GM18498 (cell line): ENCODE results near the gene HDLBP.
"Not testable (repeated sequence)": the region's sequence is repeated elsewhere in the genome, so short reads cannot be mapped to it uniquely, and the experiment has no call there.

Source experiments
- ATAC-seq: cut with Tn5 transposase; IDR thresholded peaks from one replicate; pipeline ENCODE4 v1.9.1; 2021; ENCODE audit warnings: mild to moderate bottlenecking, moderate library complexity; ENCODE audit not compliant: unreplicated experiment

Gene HDLBP

DNA sequence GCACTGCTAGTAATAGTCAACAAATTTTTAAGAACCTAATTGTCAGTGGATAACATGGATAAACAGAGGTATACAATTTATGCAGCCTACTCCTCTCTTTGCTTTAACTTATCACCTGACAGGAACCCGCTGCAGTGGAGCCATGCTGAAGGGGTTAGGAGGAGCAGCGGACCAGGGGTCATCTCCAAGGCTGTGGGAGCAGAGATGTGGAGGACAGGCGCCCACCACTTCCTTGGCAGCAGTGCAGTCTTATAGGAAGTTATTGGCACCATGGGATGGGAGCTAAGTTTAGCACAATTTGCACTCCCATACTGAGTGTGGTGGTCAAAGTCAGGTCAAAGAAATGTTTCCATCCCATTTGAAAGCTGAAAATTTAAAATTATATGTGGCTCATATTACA lies 35.6 kb downstream of the HDLBP start:
- no peak for ATAC-seq

DNA sequence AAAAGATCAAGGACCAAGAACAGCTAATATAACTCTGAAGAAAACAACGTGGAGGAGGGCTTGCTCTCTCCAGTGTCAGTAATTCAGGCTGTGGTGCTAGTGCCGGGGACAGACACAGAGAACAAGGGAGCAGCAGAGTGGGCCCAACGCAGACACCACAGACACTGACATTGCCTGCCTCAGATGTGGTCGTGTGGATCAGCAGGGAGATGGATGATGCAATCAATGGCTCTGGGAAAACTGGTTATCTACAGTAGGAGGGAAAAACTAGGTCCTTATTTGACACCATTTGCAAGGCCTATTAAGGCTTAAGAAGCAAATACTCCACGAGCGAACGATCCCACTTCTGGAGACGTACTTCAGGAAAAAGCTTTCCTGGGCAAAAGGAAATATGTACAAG lies 36.1 kb downstream of the HDLBP start:
- no peak for ATAC-seq

DNA sequence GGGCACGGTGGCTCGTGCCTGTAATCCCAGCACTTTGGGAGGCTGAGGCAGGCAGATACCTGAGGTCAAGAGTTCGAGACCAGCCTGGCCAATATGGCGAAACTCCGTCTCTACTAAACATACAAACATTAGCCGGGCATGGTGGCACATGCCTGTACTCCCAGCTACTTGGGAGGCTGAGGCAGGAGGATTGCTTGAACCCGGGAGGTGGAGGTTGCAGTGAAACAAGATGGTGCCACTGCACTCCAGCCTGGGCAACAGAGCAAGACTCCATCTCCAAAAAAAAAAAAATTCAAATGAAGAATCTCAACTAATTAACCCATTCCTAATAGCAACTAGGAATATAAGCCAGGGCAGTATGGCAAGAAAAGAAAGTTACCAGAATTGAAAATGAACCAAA lies 37.2 kb downstream of the HDLBP start:
- ATAC-seq: not testable (repeated sequence)

DNA sequence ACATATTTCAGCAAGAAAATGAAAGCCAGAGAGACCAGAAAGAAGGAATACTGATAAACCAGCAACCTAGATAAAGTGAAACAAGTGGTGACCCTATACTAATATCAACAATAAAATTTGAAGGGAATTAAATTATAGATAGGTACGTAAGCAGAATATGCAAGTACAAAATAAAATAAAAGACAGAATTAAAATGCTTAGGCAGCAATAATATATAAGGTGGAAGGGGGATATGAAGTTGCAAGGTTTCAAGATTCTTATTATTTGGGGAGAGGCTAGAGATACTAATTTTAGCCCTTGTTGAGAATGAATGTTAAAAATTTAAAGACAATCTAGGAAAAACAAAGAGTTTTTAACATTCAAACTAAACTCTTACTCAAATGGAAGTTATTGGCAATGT lies 39.6 kb downstream of the HDLBP start:
- no peak for ATAC-seq

DNA sequence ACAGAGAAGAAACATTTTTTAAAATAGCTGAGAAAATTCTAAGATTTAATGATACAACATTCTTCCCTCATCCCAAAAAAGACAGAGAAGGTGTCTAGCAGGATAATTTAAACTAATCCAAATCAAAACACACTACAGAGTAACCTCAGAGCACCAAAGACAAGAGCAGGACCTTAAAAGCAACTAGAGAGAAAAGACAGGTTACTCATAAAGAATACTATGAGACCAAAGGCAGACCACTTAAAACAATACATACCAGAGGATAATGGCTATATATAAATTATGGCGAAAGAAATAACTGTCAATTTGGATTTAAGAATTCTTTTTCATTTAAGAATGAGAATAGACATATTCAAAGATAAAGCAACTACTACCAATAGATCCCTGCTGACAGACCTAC lies 40.0 kb downstream of the HDLBP start:
- ATAC-seq: no peak

DNA sequence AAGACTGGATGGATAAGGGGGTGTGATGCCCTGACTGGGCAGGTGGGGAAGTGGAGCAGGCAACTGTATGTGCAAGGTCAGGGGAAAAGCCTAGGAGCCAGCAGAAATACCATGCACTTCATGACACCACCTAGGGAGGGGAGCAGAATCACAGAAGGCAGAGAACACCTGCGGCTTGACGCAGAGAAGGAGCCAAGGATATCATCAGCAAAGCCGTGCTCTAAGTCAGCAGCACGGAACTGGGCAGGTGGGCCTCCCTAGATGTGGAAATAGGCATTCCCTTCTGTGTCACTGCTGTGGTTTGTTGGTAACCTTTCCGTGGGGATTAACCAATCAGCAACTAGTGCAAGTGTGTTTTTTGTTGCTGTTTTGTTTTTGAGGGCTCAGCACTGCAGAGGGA lies 41.3 kb downstream of the HDLBP start:
- ATAC-seq: no peak

DNA sequence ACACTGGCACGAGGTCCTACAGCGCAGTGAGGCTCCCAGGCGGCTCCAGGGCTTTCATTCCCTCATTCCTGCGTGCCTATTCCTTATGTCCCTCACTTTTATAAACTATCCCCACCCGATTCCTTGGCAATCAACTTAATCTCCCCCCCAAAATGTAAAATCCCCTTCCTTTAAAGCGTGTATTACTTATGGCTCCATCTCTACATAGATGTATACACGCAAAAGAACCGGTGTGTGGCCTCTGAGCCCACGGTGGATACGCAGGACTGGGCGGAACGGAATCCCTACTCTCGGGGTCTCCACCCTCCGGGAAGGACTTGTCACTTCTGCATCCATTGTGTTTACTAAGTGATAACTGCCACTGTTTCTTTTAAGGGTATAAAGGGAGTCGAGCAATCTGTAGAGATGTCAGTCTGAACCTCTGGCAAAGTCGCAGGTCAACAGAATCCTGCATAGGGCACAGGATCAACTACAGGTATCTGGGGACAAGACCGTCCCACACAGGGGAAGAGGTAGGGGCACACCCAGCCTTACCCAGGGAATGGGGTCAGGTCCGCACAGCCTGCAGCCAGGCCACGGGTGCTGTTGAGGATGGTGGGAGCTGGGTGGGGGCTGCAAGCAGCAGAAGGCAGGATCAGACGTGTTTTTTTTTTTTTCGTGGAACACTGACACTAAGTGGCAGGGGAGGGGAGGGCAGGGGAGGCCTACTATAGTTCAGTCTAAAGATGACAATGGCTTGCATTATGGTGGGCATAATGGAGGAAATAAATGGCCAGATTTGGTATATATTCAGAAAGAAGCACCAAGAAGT lies 42.1 kb downstream of the HDLBP start:
- ATAC-seq: no peak

DNA sequence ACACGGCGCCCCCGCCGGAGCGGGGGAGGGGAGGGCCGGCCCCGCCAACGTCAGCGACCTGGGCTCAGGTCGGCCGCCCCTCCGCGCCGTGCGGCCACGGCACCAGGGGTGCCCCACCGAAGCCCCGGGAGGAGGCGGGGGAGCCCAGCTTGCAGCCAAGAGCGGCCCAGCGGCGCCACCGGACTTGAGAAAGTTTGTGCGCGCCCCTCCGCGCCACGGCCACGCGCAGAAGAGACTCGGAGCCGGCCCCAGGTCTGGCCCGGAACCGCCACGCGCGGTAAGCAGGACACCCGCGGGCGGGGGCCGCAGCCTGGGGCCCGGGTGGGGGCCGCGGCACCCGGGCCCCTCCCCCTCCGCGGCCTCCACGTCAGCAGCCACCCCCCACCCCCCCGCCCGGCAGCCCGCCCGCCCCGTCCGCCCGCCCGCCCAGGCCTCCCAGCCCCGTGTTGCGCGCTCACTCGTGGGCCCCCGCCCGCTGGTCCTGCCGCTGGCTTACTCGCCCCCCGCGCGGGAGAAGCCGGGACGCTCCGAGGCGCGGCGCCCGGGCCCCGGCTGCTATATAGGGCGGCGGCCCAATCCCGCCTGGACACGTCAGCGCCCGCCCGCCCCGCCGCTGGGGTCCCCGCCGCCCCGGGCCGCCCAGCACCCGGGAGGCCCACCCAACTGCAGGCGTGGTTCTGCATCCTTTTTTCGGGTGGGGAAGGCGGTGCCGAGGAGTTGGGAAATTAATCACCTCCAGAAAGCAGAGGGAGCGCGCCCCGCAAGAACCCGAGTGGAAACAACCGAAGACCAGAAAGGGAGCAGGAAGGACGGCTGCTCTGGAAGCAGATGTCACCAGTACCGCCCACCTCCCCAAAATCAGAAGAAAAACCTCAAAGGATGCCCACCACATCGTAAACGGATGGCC lies 42.9 kb downstream of the HDLBP start:
- peak; percentile 59 for ATAC-seq

DNA sequence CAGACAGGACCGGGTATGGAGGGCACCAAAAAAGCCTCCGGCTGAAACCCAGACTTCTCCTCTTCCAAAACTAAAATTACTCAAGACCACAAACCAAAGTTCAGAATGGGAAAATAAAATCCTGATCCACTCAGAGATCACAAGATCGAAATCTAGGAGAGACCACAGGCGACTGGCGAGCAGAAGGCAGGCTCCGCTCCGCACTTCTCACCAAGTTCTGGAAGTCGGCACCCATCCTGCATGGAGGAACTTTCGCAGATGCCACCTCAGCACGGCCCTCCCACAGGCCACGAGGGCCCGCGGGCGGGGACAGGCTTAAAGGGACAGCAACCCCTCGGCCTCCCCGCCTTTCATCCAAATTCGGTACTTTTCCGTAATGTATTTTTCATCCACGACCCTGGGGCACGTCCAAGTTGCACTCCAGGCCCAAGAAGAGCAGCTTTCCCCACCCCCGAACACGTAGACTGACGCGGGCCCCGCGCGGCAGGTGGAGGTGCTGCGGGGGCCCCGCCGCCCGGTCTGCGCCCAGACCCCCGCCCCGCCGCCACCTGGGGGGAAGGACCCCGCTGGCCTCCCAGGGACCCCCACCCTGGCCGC lies 43.7 kb downstream of the HDLBP start:
- ATAC-seq: peak; percentile 59

DNA sequence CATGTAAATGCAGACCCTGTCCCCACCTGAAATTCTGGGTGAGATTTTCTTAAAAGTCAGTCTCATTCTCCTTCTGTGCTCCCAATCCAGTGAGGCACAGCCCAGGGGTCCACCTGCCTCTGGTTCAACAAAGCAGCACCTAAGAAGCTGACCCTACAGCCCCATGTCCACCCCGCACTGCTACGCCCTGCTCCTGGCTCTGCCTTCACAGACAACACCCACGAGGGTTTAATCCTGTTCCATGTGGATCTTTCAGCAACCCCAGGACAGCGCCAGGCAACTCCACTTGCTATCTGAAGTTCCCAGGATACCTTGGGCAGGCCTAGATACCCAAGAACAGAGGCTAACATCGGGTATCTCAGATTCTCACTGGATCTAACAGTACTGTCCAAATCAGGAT lies 44.9 kb downstream of the HDLBP start:
- ATAC-seq: no peak

DNA sequence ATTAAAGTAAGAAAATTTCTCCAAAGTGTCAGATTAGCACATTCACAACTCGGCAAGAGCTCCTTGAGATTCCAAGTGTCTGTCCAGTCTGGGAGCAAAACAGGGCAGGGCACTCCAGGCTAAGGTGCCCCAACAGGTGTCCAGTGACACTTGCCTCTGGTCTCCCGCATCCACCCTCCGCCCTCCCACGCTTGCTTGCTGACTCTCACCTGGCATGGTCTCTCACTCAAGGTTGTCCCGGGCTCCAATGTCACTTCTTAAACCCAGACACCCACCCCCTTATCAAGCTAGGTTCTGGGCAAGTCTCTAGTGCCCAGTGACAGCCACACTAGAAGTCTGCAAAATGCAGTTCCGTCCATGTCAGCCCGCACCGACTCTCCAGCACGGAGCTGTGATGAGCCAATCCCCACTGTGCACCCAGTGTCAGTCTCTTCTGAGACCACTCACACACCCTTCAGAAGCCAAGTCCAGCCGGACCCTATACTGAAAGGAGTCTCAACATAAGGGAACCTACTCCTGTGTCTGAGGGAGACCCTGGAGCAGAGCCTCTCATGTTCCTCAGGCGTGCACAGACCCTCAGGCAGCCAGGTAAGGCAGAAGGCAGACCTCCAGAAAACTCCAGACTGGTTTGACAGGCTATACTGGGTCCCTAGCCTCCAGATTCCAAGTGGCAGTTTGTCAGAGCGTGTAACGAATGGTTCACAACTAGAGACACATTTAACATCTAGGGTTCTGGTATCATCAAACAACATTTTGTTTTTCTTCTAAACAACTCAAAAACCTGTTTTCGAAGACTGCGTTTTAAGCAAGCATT lies 45.6 kb downstream of the HDLBP start:
- ATAC-seq: no peak

DNA sequence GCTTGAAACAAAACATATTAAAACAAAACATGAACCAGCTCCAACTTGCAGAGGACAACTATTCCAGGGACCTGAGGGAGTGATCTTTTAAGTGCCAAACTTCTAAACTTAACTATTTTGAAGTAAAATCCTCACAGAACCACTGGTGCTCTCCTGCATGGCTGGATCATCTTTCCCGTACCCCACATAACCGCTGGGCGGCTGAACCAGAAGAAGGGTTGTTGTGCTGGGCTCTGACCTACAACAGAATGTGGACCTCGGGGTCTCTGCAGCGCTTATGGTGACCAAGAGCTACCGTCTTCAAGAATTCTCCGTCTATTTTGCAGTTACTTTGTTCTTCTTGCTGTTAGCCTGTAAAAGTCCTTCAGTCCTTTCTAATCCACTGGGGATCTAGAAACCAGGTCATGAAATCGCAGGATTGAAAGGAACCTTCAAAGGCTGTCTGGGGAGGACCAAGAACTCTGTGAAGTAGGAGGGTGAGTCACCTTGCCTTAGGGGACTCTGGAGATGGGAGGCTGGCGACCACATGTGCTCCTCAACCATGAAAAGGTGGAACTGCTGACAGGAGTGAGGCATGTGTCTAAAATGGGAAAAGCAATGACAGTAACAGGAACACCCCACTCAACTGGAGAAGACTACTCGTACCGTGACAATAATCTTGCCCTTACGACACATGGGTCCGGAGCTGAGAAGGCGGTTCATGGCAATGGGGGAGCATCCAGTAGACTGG lies 46.6 kb downstream of the HDLBP start:
- ATAC-seq: no peak

DNA sequence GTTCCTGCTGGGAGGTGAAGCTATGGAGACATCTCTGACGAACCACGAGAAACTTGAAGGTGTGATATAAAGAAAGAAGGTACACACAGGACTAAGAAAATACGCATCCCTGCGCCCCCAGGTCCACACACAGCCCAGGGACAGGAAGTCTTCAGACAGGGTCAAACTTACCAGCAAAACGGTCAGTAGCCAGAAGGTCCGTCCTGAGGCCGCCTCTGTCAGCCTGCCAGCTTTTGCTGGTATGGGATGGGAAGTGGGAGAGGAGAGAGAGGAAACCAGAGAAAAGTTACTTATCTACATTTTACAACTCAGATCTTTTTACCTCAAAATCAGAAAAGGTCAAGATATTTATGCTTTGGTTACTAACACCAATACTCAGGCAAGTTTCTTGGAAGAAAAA lies 47.2 kb downstream of the HDLBP start:
- no peak for ATAC-seq

DNA sequence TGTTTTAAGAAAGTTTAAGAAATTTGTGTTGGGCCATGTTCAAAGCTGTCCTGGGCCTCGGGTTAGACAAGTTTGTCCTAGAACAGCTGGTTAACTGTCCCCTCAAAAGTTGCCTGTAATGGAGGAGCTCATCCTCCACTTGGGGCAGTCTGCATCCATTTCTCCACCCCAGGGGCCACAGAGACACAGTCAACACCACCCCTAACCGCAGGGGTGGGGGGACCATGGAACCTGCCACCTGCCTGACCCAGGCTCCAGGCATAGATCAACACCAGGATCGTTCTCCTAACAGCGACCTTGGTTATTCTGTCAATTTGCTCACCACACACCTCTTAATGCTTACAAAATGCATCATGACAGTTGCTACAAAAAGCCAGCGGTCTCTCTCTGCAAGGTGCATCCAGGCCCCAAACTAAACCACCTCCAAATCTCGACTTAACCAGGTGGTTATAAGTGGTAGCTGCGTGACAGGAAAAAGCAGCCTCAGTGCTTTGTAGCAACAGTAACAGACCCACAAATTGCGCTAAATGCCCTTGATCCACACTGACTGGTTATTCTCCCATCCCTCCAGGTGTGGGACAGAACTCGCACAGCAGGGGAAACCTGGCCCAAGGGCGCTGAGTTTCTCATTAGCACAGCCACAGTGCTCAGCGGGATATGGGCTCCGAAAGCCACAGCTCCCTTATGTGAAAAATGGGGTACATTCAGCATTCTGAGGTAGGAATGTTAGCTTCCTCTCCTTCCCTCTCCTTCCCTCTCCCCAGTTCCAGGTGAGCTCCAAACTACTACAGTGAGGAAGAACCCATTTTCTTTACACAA lies 48.0 kb downstream of the HDLBP start:
- ATAC-seq: no peak

DNA sequence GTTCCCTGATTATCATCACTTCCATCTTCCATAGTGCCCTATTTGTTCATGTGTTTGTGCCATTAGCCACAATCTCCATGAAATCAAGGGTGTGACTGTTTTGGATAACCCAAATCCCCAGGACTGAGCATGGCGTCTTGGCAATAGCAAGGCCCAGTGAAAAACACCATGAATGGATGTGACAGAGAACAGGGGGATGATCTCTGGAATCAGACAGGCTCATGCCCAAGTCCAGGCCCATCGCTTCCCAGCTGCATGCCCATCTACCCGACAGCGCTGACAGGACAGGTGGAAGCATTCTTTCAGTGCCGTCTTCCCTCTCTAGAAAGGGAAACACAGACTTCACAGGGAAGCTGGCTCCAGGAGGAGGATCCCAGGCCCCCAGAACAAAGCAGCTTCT lies 50.0 kb downstream of the HDLBP start:
- no peak for ATAC-seq

DNA sequence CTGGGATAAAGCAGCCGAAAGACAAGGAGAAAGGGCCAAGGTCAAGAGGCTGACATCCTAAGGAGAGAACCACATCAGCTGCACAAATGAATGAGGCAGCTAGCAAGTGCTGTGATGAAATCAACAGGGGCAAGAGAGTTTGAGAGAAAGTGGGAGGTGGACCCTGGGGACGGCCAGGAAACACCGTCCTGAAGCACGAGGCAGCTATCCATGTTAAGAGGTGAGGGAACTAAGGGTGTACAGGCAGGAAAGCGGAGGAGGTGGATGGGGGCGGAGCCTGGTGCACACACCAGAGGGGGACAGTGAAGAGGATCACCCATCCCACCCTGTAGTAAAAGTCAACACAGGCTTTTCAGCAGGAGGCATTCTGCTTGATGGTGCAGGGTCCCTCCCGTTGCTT lies 52.4 kb downstream of the HDLBP start:
- no peak for ATAC-seq

DNA sequence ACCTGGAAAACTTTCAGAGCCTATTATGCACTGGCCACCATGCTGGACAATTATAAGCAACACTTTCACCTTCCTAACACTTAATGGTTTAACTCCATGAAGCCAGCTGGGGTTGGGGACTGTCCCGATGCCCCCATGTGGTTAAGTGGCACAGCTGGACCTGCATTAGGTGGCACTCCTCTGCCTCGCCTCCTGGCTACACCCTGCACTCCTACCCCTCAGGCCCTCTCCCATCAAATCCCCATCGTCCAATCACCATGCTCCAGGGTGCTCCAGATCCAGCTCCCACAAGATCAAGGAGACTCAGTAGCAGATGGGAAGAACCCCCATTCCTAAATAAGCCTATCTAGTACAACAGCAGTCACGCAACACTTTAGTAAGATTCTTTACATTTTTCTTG lies 53.8 kb downstream of the HDLBP start:
- ATAC-seq: no peak

DNA sequence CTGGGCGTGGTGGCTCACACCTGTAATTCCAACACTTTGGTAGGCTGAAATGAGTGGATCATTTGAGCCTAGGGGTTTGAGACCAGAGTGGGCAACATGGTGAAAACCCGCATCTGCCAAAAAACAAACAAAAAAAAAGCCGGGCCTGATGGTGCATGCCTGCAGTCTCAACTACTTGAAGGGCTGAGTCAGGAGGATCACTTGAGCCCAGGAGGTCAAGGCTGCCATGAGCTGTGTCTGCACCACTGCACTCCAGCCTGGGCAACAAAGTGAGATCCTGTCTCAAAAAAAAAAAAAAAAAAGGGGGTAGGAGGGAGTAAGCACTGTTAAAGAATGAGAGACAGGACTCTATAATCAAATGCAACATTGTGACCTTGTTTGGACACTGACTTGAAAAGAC lies 54.6 kb downstream of the HDLBP start:
- no peak for ATAC-seq

DNA sequence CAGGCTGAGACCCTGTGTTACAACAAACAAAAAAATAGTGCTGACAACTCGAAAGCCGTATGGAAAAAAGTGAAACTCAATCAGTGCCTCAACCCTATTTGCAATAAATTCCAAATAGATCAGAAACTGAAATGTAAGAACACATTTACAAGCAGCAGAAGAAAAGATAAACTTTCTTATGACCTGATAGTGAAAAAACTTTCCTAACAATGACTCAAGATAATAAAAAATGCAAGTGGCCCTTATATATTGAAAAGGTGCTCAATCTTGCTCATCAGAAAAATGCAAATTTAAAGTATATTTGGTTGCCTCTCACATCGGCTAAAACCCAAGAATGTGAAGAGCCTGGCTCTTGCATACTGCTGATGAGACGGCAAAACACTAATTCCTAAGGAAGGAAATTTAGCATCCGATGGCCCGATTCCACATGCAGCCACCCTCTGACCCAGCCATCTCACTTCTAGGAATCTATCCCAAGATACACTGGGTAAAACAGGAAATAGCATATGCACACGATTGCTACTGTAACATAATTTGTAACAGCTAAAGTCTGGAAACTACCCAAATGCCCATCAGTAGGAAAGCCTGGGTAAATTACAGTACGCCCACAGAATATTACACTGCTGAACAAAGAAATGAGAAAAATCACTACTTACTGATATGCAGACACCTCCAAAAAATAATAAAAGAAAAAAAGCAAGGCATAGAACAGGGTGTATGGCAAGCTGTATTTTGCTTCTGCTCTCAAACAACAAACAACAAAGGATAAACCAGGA lies 56.8 kb downstream of the HDLBP start:
- ATAC-seq: no peak
